G401.6 (cell line): ENCODE data around the gene HRC.
"Not testable (repeated sequence)": the region's sequence is repeated elsewhere in the genome, so short reads cannot be mapped to it uniquely, and the experiment has no call there.

Experiments
- FAIRE-seq: peaks from 2 replicates; lab custom pipeline; 2012; peaks lifted over from hg19 to GRCh38; lab: Jason Lieb, UNC

Gene HRC

GRCh38 chr19:49133621-49134454 is 21.4 kb downstream of the HRC start:
- no peak for FAIRE-seq

- no peak for FAIRE-seq
Measured at GRCh38 chr19:49132974-49133609, 22.1 kb downstream of the HRC start.

GRCh38 chr19:49130325-49130724 is 24.9 kb downstream of the HRC start:
- FAIRE-seq, result no peak

- FAIRE-seq, result no peak
Measured at GRCh38 chr19:49129238-49129583, 26.0 kb downstream of the HRC start.

GRCh38 chr19:49128545-49129237 is 26.5 kb downstream of the HRC start:
- no peak for FAIRE-seq

GRCh38 chr19:49127674-49128544 is 27.3 kb downstream of the HRC start:
- FAIRE-seq, result peak; percentile 45

GRCh38 chr19:49127225-49127624 is 28.0 kb downstream of the HRC start:
- FAIRE-seq, result not testable (repeated sequence)

GRCh38 chr19:49126575-49126974 is 28.6 kb downstream of the HRC start:
- FAIRE-seq, result no peak

GRCh38 chr19:49125025-49125731 is 30.0 kb downstream of the HRC start:
- FAIRE-seq, result no peak

- FAIRE-seq, result not testable (repeated sequence)
Measured at GRCh38 chr19:49123285-49123684, 31.9 kb downstream of the HRC start.

GRCh38 chr19:49121841-49122240 is 33.4 kb downstream of the HRC start:
- FAIRE-seq, result not testable (repeated sequence)

- no peak for FAIRE-seq
Measured at GRCh38 chr19:49120868-49121267, 34.3 kb downstream of the HRC start.

GRCh38 chr19:49120325-49120683 is 34.9 kb downstream of the HRC start:
- no peak for FAIRE-seq

GRCh38 chr19:49119411-49120324 is 35.5 kb downstream of the HRC start, which contains the start of gene PPFIA3:
Gene PPFIA3 (plus strand): TSS chr19:49119544. CDS start chr19:49127874, 8,330 bp downstream.
- FAIRE-seq, result no peak

- peak; percentile 85 for FAIRE-seq
Measured at GRCh38 chr19:49118565-49119410, 36.4 kb downstream of the HRC start, which contains the start of gene C19orf73. Gene C19orf73 (minus strand): TSS chr19:49119143. CDS start chr19:49119022, 121 bp downstream.

- FAIRE-seq, result no peak
Measured at GRCh38 chr19:49117677-49118564, 37.3 kb downstream of the HRC start.

- FAIRE-seq, result no peak
Measured at GRCh38 chr19:49116544-49116943, 38.7 kb downstream of the HRC start.

- FAIRE-seq, result no peak
Measured at GRCh38 chr19:49114630-49115363, 40.4 kb downstream of the HRC start.
